GM19463 (cell line): ENCODE results near the gene ROR2.

Experiments
- ATAC-seq: cut with Tn5 transposase; IDR thresholded peaks from one replicate; pipeline ENCODE4 v1.9.1; 2021; ENCODE audit warnings: mild to moderate bottlenecking, moderate library complexity; ENCODE audit not compliant: unreplicated experiment

ROR2 gene

GRCh38 chr9:91697201-91697600 is 252.8 kb downstream of the ROR2 start:
- no peak for ATAC-seq

- ATAC-seq: no peak
These were observed 255.8 kb downstream of the ROR2 start for GRCh38 chr9:91694081-91694870.

GRCh38 chr9:91693226-91693625 is 256.8 kb downstream of the ROR2 start:
- no peak for ATAC-seq

- ATAC-seq: no peak
These were observed 259.3 kb downstream of the ROR2 start for GRCh38 chr9:91690540-91691249.

GRCh38 chr9:91689006-91689405 is 261.0 kb downstream of the ROR2 start:
- ATAC-seq: no peak

GRCh38 chr9:91683269-91683668 is 266.8 kb downstream of the ROR2 start:
- no peak for ATAC-seq

GRCh38 chr9:91682806-91683205 is 267.2 kb downstream of the ROR2 start:
- ATAC-seq: no peak

GRCh38 chr9:91681461-91682305 is 268.3 kb downstream of the ROR2 start:
- ATAC-seq: no peak

GRCh38 chr9:91680998-91681397 is 269.0 kb downstream of the ROR2 start:
- no peak for ATAC-seq

- no peak for ATAC-seq
These were observed 269.9 kb downstream of the ROR2 start for GRCh38 chr9:91680106-91680505.

- no peak for ATAC-seq
These were observed 271.0 kb downstream of the ROR2 start for GRCh38 chr9:91678807-91679580.

- no peak for ATAC-seq
These were observed 272.1 kb downstream of the ROR2 start for GRCh38 chr9:91677822-91678436.

- no peak for ATAC-seq
These were observed 272.7 kb downstream of the ROR2 start for GRCh38 chr9:91677331-91677730.

- ATAC-seq: no peak
These were observed 274.0 kb downstream of the ROR2 start for GRCh38 chr9:91676046-91676445.

GRCh38 chr9:91664663-91665062 is 285.4 kb downstream of the ROR2 start:
- no peak for ATAC-seq

GRCh38 chr9:91663858-91664257 is 286.2 kb downstream of the ROR2 start:
- ATAC-seq: no peak

GRCh38 chr9:91661451-91661850 is 288.6 kb downstream of the ROR2 start:
- no peak for ATAC-seq

- no peak for ATAC-seq
These were observed 289.5 kb downstream of the ROR2 start for GRCh38 chr9:91660521-91660920.

GRCh38 chr9:91659529-91660495 is 290.2 kb downstream of the ROR2 start:
- ATAC-seq: no peak
